Stimulated activated CD4-positive, alpha-beta T cell treated with anti-CD3 and anti-CD28 coated beads, Interleukin-2, amount 100 ng/mL, for 48 hours (primary cell): ENCODE measurements around the gene TPD52L1.
A peak's percentile ranks its signal among the peaks of the same experiment; 100 is the strongest.
"Not testable (repeated sequence)": the region's sequence is repeated elsewhere in the genome, so short reads cannot be mapped to it uniquely, and the experiment has no call there.

ENCODE experiments used
- DNase-seq, 2 donors: peaks; one replicate each; pipeline ENCODE4 v3.0.0-alpha.2; 2020

TPD52L1 gene

DNA sequence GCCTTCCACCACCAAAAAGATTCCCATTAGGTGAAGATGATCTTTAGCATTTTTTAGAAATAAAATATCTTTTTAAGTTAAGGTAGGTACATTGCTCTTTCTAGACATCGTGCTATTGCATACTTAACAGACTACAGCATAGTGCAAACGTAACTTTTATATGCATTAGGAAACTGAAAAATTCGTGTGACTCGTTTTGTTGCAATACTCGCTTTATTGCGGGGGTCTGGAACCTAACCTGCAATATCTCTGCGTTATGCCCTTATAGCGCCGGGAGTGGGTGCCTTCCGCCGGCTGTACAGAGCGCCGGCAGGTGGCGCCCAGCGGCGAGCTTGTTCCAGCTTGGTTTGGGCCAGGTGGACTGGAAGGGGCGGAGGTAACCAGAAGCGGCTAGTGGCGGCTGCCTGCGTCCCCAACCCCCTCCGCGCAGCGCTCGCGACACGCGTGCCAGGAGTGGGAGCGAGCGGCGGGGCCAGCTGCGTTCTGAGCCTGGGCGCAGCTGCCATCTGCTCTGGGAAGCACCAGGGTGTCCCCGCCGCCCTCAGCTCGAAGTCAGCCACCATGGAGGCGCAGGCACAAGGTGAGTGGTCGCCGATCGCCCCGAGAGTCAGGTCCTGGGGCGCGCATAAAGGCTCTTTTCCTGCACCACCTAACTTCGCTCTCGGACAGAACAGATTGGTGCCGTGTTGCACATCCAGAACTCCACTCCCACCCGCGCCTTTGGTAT, at the start of gene TPD52L1:
TPD52L1 (plus strand) TSS at position 383 of the 727 bp plus-strand sequence; CDS start at position 562, 179 bp downstream.
- peak; percentile 39 to 55 for DNase-seq

GRCh38 chr6:125104425-125104824, 49.1 kb upstream of the TPD52L1 start:
- no peak for DNase-seq

- no peak for DNase-seq
Observed at GRCh38 chr6:125107048-125107447, 46.5 kb upstream of the TPD52L1 start.

DNA sequence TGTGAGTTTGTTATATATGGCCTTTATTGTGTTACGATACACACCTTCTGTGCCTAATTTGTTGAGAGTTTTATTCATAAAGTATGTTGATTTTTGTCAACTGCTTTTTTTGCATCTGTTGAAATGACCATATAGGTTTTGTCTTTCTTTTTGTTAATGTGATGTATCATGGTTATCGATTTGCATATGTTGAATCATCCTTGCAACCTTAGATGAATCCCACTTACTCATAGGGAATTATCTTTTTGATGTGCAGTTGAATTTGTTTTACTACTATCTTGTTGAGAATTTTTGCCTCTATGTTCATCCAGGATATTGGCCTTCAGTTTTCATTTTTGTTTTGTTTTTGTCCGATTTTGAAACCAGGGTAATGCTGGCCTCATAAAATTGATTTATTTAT, 45.7 kb upstream of the TPD52L1 start:
- no peak for DNase-seq

DNA sequence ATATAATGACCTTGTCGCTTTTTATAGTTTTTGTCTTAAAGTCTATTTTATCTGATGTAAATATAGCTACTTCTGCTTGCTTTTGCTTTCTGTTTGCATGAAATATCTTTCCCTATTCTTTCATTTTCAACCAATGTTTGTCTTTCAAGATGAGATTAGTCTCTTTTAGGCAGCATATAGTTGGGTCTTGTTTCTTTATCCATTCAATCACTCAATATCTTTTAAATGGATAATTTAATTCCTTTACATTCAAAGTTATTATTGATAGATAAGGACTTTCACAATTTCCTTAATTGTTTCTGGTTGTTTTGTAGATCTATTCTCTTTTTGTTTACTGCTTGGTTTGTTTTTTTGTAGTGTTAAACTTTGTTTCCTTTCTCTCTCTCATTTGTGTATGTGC, 43.5 kb upstream of the TPD52L1 start:
- DNase-seq = no peak

DNA sequence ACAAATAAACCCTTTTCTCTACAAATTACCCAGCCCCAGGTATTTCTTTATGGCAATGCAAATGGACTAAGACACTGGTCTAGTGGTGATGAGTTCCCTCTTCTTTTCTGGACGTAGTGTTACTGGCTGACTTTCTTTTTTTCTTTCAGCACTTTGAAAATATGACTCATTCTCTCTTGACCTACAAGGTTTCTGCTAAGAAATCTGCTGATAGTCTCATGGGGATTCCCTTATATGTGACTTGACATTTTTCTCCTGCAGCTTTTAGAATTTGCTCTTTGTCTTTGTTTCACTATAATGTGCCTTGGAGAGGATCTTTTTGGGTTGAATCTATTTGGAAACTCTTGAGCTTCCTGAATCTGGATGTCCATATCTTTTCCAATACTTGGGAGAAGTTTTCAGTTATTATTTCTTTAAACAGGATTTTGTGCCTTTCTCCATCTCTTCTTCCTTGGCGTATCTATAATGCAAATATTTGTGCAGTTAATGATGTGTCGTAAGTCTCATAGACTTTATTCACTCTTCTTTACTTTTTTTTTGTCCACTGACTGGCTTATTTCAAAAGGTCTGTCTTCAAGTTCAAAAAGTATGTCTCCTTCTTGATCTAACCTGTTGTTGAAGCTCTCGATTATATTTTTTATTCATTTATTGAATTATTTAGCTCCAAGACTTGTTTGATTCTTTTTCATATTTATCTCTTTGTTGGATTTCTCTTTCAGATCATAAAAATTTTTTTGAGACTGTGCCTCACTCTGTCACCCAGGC, 42.2 kb upstream of the TPD52L1 start:
- DNase-seq = no peak

DNA sequence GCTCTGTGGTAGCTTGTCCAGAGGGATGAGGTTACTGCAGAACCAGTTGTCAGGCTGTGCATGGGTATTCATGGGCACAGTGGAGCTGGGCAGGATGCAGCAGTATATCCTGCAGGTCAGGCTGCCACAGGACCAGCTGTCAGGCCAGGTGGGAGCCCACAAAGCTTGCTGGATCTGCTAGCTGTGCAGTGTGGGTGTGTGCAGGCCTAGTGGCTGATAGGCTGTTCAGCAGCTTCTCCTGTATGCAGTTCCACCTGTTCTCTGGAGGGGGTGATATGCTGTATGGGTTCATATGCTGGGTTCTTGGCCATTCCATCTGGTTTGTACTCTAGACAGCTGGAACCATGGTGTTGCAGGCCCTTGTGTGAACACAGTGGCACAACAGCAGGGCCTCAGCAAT, 40.6 kb upstream of the TPD52L1 start:
- DNase-seq = no peak

DNA sequence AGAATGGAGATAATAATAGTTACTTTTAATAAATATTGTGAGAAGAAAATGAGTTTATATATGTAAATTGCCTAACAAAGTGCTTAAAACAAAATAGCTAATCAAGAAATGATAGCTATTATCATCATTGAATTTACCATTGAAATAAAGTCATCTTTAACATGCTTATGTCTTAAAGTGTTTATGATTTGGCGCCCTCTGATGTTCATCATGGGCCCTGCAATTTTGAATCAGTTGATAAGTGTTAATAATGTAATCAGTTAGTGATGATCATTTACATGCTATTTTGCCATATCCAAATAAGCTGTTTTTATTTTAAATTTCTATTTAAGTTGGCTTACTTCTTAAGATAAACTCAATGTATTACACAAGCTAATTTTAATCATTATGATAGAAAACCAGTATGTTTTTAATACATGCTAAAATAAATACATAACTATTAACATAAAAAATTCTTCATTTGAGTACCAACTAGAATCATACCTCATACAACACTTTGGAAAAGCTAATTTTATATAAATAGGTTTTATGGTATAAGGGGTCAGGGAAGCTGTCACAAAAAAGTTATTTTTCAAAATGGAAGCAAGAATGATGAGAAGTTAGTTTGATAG, 39.2 kb upstream of the TPD52L1 start:
- DNase-seq = peak; percentile 15 to 20

DNA sequence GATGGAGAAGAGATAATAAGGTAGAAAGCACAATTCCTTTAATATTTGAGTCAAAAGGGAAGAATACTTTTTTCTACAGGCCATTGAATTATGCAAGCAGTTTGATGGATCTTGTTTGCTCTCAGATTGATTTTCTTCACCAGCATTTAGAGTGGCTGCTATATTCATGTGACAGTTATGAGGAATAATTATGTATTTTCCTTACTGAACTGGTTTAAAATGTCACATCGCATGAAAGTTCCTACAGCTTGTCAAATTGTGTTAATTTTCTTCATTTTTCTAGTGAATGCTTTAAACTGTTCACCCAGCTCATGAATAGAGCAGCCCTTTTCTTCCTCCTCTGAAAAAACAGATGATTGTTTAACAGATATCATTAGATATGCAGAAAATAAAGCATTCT, 37.4 kb upstream of the TPD52L1 start:
- no peak for DNase-seq

GRCh38 chr6:125116710-125117109, 36.9 kb upstream of the TPD52L1 start:
- no peak for DNase-seq

DNA sequence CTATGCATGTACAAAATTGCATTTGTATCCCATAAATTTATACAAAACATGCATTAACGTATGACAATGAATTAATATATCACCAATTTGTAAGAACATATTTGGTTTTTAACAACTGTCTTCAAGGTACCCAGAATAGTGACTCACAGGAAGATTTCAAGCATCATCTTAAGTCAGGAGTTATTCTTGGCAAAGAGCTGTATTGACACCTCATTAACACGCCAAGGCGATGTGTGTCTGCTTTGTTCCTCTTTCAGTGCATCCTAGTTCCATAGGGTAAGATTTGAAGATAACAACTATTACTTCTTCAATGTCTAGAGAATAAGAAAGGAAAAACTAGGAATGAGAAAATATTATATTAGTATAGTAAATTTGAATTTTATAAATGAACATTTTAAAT, 35.8 kb upstream of the TPD52L1 start:
- DNase-seq = no peak

DNA sequence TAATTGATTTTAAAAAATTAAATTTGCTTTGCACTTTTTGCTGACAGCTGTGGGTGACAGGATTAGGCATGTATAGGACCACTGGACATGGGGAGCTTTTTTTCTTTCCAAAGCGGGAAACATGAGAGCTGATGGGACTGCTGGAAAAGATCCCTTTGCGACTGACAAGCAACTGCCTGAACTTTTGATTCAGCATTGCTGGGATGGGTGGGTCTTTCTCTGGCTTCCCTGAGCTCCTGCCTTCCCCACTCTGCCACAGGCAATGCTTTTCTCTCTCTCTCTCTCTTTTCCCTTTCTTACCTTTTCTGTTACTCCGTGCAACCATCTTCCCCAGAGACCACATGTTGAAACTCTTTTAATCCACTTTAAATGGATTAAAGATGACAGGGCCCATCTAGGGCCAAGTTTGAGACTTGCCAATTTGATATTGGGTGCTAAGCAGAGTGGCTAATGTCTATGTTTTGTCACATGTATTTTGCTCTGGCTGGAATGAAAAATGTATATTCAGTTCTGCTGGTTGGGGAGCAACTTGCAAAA, 33.5 kb upstream of the TPD52L1 start:
- no peak for DNase-seq

DNA sequence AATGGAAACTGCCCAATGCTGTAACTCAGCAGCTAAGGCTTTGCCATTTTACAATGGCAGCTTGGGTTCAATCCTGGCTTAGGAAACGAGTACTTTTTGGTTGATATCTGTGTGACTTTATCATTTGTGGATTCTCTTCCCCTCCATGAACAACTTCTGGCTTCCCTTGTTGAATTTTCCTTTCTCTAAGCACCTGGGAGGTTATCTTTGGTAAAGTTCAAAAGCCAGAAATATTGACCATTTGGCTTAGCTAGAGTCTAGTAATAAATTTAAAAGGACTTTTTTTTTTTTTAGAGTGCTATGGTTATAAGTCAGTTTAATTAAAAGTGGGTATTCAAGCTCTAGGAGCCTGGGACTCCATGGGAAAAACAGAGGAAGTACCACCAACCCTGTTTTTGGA, 31.7 kb upstream of the TPD52L1 start:
- DNase-seq = no peak

DNA sequence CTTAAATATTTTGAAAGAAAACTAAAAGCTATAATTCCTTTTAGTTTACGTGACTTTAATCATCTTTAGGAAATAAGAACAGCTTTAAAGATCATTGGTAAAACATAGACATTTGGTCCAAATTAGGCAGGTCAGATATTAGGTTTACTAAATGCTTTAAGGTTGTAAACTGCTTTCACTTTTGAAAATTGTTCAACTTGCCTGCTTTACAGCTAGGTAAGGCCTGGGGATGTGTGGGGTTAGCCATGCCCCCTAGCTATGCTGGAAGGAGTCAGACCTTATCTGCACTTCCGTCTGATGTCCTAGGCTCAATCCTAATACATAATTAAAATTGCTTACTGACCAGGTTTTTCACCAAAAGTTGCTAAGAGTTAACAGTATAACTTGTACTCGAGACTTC, 30.5 kb upstream of the TPD52L1 start:
- DNase-seq = no peak

DNA sequence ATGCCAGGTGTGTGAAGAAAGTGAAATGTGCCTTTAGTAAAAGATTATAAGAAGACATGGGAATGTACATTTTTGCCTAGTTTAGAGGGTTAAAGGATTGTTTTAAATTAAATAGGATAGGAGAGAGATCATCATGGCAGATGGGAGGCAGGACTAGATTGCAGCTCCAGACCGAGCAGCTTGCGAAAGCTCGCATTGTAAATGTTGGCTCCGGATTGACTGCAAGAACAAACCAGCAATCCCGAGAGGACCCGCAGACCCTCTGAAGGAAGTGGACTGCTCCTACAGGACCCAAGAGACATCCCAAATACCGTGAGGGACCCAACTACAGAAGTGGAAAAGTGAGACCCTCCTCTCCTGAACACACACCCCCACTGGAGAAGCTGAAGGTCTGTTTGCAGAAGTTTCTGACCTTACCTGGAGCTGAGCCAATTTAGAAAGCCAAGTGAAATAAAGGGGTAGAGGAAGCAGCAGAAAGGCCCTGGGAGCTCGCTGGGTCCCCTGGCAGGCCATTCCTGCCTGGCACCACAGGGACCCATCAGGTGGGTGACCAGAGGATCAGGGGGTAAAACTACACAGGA, 30.0 kb upstream of the TPD52L1 start:
- no peak for DNase-seq

- DNase-seq = no peak
Observed at GRCh38 chr6:125124049-125124669, 29.4 kb upstream of the TPD52L1 start.

GRCh38 chr6:125125856-125126255, 27.7 kb upstream of the TPD52L1 start:
- DNase-seq = not testable (repeated sequence)

- DNase-seq = no peak
Observed at GRCh38 chr6:125129354-125129753, 24.2 kb upstream of the TPD52L1 start.

DNA sequence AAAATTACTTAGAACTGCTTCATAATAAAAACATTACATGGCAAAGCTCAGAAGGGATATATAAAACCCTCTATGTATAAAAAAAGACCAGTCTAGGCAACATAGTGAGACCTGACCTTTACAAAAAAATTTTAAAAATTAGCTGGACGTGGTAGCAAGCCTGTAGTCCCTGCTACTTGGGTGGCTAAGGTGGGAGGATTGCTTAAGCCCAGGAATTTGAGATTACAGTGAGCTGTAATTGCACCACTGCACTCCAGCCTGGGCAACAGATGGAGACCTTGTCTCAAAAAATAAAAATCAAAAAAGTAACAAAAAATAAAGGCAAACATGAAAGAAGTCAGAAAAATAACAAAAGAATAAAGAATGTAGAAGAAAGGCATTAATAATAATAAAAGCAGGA, 21.5 kb upstream of the TPD52L1 start:
- DNase-seq = no peak

GRCh38 chr6:125136378-125136777, 17.2 kb upstream of the TPD52L1 start:
- no peak for DNase-seq

GRCh38 chr6:125138083-125138482, 15.5 kb upstream of the TPD52L1 start:
- DNase-seq = no peak

DNA sequence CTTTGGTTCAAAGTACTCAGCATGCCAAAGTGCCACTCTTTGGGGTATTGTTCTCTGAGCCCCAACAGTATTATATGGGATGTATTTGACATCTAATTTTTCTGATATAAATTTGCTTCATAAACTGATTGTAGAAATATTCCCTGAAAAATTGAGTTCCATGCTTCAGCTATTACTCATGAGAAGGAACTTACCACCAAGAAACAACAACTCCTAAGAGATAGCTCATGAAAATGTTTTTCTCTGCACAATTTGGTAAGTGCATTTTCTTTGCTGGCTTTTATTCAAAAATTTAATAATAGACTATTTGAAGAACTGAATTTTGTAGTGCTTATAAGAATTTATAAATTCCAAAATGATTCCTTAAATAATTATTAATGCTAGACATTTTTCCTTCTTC, 12.8 kb upstream of the TPD52L1 start:
- no peak for DNase-seq

DNA sequence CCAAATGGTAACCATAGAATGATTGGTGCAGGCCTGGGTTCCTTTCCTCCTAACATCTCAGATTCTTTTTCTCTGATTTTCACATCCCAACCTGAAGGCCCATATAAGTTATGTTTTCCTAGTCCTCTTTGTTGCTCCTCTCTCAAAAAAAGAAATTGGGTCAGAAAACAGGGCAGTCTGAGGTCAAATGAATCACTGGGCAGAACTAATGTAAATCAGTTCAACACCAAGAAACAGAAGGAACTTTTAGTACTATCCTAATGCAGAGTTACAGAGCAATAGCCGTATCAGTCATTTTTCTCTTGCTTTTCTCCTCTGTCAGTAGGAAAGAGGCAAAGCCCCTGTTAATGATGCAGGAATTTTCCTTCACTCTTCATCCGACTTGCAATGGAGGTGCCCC, 11.0 kb upstream of the TPD52L1 start:
- no peak for DNase-seq
